Activated CD8-positive, alpha-beta memory T cell treated with anti-CD3 and anti-CD28 coated beads, Interleukin-2, amount 50 U/mL, for 1 hour (primary cell): Measurements from ENCODE around the gene ERCC5.

Experiments used
- DNase-seq: peaks from one replicate; pipeline ENCODE4 v3.0.0-alpha.2; 2020; ENCODE audit errors: extremely low read depth

Gene ERCC5

DNA sequence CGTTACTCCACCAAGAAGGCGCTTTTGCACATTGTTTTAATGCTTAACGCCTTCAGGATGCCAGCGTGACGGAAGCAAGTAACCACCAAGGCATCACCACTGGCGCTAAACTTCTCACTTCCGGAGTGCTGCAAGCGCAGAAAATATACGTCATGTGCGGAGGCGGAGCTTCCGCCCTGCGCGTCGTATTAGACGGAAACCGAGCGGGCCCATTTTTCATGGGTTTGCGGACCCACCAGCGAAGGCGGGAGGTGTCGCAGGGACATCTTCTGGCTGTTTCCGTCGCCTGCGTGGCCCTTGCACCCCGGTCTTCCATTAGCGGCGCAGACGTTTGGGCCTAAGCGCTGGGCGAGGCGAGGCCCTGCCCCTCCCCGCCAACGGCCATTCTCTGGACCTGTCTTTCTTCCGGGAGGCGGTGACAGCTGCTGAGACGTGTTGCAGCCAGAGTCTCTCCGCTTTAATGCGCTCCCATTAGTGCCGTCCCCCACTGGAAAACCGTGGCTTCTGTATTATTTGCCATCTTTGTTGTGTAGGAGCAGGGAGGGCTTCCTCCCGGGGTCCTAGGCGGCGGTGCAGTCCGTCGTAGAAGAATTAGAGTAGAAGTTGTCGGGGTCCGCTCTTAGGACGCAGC lies at the start of gene ERCC5:
ERCC5 (plus strand) TSS at position 403 of the 631 bp plus-strand sequence. CDS start 235 bp downstream, outside the sequence.
- DNase-seq, result peak; percentile 90

GRCh38 chr13:102798581-102799425 lies 47.0 kb upstream of the ERCC5 start, which contains the start of the genes BIVM and POGLUT2:
TSS of gene BIVM (plus strand) at chr13:102799119. CDS start at chr13:102807268, 8,149 bp downstream.
TSS of gene POGLUT2 (minus strand) at chr13:102798976. CDS start at chr13:102798670, 306 bp downstream.
- peak; percentile 33 for DNase-seq

- DNase-seq, result no peak
These were observed 46.2 kb upstream of the ERCC5 start for GRCh38 chr13:102799426-102800144.

- peak; percentile 49 for DNase-seq
These were observed 45.4 kb upstream of the ERCC5 start for GRCh38 chr13:102800145-102801041.

DNA sequence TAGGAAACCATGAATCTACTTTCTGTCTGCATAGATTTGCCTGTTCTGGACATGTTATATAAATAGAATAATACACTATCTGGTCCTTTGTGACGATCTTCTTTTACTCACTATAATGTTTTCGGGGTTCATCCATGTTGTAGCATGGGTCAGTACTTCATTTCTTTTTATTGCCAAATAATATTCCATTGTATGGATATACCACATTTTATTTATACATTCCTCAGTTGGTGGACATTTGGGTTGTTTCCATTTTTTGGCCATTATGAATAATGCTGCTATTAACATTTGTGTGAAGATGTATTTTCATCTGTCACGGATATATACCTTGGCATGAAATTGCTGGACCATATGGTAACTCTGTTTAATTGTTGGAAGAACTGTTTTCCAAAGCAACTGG lies 40.2 kb upstream of the ERCC5 start:
- no peak for DNase-seq

DNA sequence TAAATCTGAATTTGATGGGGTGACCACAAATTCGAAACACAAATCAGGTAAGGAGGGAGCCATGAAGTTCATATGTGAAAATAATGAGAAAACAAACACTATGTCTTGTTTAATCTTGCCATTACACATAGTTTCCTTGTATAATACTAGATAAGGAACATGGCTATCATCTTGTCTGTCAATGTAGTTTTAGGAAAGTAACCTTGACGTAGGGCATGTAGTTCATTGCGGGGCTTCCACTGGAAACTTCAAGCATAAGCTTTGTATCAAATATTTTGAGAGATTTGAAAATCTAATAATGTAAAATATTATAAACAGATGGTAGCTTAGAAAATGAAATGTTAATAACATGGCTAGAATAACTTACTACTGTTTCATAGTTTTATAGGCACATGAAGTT lies 38.1 kb upstream of the ERCC5 start:
- no peak for DNase-seq

GRCh38 chr13:102812611-102813287 lies 33.1 kb upstream of the ERCC5 start:
- no peak for DNase-seq

DNA sequence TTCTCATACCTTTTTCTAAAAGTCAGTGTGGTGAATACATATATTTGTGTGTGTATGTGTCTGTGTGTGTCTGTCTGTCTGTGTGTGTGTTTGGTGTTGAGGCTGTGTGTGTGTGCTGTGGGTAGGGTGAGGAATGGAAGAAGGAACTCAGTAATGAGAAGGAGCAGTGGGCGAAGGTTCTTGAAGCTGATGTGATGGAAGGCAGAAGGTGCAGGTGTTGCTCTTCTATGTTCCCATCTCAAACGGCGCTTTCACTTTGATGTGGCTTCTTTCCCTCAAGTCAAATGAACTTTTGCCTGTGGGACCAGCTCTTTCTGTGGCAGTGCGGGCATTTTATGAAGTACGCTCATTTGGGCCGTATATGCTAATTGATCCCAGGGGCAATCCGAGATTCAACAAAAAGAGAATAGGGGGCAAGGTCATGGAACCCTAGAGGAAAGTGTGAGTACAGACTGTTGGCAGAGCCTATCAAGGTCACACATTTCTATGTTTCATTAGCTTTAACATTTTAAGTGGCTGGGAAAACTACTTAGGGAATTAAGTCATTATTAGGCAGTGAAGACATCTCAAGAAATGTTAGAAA lies 31.7 kb upstream of the ERCC5 start:
- no peak for DNase-seq

- no peak for DNase-seq
These were observed 31.0 kb upstream of the ERCC5 start for GRCh38 chr13:102814793-102815192.

GRCh38 chr13:102815788-102816187 lies 30.0 kb upstream of the ERCC5 start:
- DNase-seq, result no peak

DNA sequence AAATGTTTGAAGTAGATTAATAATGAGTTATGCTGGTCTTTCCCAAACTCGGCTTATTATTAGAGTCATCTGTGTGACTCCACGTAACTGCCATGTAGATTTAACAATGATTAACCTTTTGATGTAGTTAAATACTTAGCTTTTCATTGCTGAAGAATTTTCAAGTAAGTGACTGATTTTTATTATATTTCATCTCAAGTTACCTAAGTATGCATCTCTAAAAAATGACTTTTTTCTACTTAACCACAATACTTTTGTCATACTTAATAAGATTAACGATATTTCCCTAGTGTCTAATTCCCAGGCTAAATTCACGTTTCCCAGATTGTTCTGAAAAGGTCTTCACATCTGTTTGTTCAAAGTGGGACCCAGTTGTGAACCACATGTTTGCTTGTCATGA lies 29.1 kb upstream of the ERCC5 start:
- DNase-seq, result no peak

GRCh38 chr13:102817241-102817640 lies 28.6 kb upstream of the ERCC5 start:
- no peak for DNase-seq

DNA sequence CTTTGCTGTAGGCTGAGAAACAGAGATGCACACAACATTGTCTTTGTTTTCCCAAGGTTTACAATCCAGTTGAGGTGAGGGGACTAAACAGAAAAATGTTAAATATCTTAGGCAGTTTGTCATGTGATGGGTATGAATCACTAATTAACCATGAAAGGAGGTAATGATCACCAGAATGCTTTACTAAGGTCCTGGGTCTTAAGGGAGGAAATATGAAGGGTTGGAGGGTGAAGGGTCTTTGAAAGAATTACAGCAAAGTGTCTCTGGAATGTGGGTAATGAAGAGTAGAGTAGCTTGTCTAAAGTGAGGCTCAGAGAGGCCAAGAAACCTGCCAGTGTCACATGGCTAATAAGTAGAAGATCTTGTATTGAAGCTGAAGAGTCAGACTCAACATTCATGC lies 27.9 kb upstream of the ERCC5 start:
- DNase-seq, result no peak

DNA sequence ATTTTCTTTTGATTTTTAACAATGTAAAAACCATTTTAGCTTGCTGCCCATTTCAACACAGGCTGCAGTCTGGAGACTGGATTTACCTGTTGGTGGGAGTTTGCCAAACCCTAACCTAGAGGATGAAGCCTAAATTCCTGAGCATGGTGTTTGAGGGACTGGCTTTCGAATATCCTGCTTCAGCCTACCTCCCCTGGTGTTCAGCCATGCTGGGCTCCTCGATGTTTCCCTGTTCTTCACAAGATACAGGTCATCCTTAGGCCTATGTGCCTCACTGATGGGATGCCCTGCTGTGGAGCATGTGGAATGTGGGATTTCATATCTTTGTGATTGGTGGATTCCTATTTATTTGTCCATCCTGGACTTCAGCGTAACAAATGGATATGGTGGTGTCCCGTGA lies 20.4 kb upstream of the ERCC5 start:
- DNase-seq, result no peak

GRCh38 chr13:102825921-102826706 lies 19.7 kb upstream of the ERCC5 start:
- no peak for DNase-seq

- DNase-seq, result no peak
These were observed 15.2 kb upstream of the ERCC5 start for GRCh38 chr13:102830646-102831045.

- DNase-seq, result no peak
These were observed 9.4 kb upstream of the ERCC5 start for GRCh38 chr13:102836471-102836870.

GRCh38 chr13:102838273-102838672 lies 7.6 kb upstream of the ERCC5 start:
- no peak for DNase-seq

GRCh38 chr13:102838982-102839381 lies 6.8 kb upstream of the ERCC5 start:
- DNase-seq, result no peak

GRCh38 chr13:102839462-102839861 lies 6.4 kb upstream of the ERCC5 start:
- no peak for DNase-seq
